Hematopoietic multipotent progenitor cell treated with erythropoietin and hydrocortisone succinate and interleukin-3 and kit ligand, for 15 days (in vitro differentiated cells): ENCODE measurements around the gene NCLN.
A peak's percentile ranks its signal among the peaks of the same experiment; 100 is the strongest.
"Not testable (repeated sequence)": the region's sequence is repeated elsewhere in the genome, so short reads cannot be mapped to it uniquely, and the experiment has no call there.

Experiments
- DNase-seq: peaks from one replicate; pipeline ENCODE4 v3.0.0-alpha.2; 2015; ENCODE audit warnings: low spot score

The NCLN gene

DNA sequence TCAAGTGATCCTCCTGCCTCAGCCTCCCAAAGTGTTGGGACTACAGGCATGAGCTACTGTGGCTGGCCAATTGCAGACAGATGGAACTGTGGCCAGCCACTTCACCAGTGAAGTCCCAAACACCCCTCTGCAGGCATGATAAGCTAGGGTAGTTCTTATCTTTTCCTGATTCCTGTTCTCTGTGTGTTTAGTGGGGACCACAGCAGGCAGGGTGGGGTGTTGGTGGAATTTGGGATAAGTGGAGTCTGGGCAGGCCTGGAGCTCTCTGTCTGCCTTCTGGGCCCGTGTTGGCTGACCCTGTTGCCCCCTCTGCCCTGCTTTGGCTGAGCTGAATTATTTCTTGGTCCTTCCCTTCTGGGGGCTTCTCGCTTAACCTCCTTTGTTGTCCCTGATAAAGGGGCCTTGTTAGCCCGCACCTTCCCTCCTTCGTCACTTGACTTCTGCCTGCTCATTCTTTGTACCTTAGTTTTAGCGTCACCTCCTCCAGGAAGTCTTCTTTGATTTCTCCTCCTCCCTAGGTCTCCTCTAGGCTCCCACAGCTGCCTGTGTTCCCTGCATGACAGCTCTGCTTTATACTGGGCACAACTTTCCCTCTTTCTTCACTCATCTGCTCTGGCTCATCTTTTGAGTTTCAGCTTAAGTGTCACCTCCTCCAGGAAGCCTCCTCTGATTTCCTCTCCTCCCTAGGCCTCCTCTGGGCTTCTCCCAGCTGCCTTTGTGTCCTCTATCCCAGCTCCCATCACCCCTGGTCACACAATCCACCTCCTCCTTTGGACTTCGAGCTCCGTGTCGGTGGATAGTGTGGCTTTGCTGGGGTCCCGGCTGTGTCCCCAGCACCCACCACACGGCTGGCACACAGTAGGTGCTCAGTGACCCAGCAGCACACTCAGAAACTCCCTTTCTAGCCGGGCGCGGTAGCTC is 1.7 kb upstream of the NCLN start:
- peak; percentile 22 for DNase-seq

DNA sequence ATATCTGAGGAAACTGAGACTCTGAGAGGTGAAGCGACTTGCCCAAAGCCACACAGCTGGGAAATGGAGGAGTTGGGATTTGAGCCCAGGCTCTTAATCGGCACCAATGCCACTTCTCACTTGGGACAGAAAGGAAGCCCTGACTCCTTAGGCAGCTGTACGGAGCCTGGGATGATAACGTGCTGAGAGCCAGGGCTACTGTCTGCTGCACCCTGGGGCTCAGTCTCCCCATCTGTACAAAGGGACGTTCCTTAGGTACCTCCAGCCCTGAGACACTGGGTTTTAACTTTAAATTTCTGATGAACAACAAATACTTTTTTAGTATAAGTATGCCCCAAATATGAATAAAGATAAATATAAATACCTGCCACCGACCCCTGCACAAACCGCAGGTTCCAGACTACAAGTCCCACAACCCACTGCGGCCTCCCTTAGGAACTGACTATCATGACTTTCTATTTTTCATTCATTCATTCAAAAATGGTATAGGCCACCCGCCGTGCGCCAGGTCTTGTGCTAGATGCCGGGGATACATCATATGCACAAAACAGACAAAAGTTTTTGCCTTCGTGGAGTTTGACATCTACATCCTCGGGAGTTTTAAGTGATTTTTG is 776 bp upstream of the NCLN start:
- no peak for DNase-seq

DNA sequence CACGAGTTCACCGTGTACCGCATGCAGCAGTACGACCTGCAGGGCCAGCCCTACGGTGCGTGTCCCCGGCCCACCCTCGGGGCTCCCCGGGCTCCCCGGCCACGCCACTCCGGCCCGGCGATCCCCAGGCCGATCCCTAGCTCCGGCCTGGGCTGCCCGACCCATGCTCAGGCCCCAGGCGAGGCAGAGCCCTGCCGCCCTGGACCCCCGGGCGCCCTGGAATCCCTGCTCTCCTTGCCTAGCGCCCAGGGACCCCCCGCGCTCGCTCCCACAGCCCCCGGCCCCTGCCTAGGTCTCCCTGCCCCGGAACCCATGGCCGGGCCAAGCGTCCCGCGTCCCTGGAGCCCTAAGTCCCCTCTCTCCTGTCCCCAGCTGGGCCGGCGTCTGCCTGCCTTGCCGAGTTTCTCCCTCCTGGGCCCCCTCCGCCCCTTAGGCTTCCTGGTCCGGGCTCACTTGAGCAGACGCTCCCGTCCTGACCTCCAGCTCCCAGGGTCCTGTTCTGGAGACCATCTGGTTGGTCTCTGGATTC is 494 bp downstream of the NCLN start:
- no peak for DNase-seq

DNA sequence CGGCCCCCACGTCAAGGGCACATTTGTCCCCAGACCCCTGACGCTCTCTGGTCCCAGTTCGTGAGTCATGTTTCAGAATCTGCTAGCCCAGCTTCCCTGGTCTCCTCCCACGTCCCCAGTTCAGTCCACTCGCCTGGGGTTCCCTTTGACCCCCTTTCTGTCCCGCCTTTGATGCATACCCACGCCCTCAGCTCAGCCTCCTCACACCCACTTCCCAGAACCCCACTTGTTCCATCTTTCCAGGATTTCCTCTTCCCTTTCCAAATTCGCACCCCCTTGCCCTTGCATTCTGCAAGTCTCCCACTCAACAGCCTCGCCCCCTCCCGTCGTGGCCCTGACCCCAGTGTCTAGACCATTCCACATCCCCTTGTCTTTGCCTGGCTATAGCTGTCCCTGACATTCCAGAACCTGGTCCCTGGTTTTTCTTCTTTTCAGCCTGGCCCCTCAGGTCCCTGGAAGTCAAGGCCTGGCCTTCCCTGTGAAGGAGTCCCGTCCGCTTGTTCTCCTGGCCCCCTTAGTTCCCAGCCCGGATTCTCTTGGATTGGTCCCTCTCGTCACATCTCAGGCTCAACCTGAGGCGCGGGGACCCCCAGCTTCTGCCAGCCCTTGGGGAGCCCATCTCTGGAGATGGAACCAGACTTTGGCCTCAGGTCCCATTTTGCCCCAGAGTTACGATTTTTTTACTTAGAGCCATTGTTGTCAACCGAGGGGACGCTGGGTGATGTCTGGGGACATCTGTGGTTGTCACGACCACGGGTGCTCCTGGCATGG is 1.3 kb downstream of the NCLN start:
- DNase-seq, result no peak

DNA sequence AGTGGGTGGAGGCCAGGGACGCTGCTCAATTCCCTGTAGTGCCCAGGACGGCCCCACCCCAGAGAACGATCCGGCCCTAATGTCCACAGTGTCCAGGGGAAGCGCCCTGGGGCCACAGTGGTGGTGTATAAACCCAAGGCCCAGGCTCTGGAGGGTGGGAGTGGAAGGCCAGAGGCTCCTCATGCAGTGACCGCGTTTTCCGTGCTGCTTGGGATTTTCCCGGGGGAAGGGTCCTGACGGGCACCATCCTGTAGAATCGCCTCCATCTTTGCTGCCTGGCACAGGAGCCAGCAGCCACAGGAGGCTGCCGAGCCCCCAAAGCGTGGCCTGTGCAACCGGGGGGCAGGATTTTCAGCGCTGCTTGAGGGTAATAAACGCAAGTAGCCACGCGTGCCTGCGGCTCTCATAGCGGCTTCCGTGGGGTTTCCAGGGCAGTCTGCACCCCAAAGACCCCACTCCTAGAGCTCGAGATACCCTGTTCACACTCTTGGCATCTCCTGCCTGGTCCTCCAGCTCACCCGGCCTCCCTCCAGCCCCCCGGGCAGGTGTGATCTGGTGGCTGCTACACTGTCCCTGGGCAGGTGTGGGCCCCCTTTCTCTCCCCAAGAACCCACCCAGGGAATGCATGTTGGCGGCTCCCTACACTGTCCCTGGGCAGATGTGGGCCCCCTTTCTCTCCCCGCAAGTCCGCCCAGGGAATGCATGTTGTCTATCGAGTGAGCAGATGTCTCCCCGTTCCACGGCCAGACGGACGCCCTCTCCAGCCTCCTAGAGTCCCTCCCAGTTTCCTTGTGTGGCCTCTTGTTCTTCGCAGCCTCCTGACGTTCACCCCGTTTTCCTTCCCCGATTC is 2.2 kb downstream of the NCLN start:
- no peak for DNase-seq

DNA sequence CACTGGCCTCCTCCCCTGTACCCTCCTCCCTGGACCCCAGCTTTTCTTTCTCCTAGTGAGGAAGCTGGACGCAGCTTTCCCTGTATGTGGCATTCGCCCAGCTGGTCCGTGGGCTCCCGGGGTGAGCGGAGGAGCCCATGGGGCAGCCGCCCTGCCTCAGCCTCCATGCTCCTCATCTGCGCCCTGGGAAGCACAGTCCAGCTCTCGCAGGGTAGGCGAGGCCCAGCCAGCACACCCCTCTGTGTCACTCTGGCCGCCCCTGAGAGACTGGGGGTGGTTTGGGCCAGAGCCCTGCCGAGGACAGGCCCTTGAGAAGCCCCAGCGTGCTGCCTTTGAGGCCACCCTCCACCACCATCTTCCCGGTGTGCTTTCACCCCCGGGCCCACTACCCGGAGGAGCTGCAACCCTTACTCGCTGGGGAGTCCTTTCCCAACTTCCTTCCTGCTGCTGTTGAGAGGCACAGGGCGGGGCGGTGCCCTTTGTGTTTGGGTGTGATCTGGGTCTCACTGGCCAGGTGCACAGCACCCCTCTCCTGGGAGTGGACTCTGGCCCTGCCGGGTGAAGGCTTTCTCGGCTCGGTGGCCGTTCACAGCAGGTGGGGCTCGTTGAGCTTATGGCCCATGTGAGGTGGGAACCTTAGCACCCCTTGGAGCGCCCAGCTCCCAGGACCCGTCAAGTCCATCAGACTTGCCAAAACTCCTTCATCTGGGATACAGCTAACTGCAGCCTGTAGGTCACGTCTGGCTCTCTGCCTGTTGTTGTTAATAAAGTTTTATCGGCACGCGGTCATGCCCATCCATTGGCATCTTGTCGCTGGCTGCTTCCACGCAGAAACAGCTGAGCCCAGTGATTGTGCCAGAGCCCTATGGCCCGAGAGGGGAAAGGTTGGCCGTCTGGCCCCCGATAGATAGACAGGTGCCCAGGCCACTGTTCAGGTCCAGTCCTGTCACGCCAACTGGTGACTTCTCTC is 3.2 kb downstream of the NCLN start:
- DNase-seq, result no peak

DNA sequence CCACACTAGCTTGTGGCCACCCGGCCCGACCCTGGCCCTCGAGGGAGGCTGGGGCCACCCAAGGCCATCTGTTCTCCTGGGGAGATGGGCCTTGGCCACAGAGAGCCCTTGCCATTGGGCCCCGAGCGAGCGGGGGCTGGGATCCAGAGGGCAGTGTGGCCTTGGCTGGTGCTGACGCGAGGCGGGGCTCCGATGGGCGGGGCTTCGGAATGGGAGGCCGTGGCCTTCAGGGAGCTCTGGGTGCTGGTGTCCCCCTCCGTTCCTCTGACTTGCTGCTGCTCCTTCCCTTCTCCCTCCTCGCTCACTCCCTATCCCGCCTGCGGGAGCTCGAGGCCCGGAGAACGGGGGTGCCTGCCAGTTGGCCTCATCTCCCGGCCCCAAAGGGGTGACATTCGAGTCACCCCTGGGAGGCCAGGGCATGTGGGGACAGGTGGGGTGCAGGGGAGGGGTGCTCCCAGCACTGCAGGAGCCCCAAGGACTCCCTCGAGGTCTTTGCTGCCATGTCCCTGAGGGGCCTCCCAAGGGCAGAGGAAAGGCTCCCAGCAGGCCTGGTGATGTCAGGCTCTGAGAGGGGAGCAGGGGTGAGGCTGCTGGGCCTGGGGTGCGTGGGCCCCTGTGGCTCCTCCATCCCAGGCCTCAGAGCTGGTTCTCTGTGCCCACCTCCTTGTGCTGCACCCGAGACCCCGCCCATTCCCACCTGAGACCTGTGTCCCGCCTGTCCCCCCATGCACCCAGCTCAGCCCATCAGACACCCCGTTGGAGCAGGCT is 4.2 kb downstream of the NCLN start:
- no peak for DNase-seq

DNA sequence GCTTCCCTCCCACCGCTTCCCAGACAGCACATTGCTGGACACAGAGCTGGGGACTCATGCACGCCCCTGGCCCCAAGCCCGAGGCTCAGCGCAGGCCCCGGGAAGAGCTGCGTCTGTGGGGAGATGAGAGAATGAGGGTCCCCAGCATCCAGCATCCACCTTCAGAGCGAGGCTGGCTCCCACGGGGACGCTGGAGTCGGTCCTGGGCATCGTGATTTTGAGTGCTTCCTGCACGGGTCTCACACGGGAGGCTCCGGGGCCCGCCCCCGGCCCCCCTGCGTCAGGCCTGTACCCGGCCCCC is 4.7 kb downstream of the NCLN start:
- DNase-seq, result no peak

DNA sequence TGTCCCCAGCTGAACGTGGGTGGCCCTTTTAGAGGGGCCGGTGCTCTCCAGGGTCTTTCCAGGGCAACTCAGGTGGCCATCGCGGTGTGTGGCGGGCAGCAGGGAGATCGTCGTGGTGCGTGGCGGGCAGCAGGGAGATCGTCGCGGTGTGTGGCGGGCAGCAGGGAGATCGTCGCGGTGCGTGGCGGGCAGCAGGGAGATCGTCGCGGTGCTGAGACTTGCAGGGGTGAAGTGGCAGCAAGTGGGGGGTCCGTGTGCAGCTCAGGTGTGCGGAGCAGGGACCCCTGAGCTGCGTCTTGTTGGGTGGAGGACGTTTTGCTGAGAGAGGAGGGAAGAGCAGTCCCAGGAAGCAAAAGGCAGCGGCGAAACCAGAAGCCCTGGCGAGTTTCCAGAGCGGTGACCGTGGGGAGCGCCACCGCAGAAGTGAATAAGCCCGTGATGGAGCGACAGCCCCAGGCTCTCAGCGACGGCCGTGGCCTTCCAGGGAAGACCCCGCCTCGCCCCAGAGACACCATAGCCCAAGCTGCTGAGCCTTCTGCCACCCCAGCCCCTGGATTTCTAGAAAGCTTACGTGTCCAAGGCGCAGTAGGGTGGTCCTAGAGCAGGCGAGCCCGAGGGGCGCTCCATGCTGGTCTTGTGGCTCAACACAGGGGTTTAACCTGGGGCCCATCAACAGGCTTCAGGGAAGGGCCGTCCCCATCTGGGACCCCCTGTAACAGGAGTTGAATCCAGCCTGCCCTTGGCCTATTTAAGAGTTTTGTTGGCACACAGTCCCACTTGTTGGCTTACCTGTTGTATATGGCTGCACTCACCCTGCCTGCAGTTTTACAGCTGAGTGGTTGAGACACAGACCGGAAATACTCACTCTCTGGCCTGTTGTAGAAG is 5.4 kb downstream of the NCLN start:
- DNase-seq, result no peak

DNA sequence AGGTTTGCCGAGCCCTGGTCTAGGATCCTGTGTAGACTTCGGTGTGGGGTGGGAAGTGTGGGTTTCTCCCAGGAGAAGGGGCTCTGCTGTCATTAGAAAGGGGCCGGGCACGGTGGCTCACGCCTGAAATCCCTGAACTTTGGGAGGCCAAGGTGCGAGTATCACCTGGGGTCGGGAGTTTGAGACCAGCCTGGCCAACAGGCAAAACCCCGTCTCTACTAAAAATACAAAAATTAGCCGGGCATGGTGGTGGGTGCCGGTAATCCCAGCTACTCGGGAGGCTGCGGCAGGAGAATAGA is 6.0 kb downstream of the NCLN start:
- DNase-seq, result not testable (repeated sequence)

DNA sequence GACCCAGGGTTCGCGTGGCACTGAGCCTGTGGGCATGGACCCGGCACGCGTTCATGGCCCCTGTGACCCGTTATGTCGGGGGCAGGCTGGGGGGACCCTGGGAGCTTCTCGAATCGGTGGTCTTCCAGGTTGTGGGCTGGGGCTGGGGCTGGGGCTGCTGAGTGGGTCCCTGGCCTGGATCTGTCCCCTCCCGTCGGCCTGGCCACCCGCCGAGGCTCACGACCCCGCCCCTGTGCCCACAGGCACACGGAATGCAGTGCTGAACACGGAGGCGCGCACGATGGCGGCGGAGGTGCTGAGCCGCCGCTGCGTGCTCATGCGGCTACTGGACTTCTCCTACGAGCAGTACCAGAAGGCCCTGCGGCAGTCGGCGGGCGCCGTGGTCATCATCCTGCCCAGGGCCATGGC is 6.5 kb downstream of the NCLN start:
- no peak for DNase-seq

DNA sequence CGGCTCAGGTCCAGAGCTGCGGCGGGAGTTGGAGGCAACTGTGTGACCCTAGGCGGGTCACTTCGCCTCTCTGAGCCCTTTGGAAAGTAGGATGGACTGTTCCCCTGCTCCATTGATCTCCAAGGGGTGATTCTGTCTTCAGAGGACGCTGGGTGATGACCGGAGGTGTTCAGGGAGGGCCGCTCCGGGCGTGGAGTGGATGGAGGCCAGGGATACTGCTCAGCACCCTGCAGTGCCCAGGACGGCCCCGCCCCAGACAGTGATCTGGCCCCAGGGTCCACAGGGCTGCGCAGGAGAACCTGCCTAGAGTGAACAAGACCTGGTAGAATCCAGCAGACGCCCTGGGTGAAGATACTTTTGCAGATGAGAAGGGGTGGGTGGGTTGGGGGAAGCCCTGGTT is 7.0 kb downstream of the NCLN start:
- no peak for DNase-seq

DNA sequence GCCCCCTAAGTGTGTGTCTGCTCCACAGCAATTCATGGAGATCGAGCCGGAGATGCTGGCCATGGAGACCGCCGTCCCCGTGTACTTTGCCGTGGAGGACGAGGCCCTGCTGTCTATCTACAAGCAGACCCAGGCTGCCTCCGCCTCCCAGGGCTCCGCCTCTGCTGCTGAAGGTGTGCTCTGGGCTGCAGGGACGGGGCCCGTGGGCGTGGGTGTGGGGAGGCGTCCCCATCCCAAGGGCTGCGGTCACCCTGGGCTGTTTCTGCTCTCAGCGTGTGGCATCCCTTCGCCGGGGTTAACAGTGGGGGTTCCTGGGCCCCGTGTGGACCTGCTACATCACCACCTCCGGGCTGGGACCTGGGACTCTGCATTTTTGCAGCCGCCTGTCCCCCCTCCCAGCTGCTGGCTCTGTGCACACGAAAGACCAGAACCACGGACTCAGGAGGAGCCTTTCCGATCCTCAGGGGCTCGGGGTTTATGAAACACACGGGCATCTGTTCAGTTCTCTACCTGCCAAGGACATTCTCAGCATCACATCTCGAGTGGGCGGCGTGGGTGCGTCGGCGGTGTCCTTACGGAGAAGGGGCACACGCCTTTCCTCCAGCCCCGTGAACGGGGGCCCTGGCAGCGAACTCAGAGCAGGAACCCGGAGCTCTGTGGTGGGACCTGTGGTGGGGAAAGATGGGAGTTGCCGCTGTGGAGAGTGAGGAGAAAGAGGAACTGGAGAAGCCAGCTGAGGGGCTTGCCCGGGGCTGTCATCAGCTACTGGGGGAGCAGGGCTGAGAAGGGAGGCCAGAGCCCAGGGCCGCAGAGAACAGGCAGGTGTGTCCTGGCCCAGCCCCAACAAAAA is 7.8 kb downstream of the NCLN start:
- peak; percentile 56 for DNase-seq

DNA sequence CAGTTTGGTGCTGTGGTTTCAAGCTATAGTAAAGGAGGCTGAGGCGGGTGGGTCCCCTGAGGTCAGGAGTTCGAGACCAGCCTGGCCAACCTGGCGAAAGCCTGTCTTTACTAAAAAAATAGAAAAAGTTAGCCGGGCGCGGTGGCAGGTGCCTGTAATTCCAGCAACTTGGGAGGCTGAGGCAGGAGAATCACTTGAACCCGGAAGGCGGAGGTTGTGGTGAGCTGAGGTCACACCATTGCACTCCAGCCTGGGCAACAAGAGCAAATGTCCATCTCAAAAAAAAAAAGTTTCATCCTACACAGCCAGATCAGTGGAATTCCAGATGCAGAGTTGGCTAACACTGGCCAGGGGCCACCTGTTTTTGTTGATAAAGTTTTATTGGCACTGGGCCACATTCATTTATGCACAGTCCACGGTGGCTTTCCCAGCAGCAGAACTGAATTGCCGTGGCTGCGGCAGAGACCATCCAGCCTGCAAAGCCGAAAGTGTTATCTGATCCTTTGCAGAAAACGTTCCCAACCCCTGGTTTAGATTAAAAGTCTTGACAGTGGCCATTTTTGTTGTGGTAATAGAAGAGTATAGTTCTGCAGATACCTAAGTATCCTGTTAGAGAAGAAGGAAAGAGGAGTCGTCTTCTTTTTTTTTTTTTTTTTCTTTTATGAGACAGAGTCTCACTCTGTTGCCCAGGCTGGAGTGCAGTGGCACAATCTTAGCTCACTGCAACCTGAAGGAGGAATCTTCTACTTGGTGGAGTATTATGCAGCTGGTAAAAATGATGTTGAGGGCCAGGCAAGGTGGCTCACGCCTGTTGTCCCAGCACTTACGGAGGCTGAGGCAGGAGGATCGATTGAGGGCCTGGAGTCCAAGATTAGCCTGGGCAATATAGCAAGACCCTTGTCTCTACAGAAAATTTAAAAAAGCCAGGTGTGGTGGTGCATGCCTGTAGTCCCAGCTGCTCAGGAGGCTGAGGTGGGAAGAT is 8.7 kb downstream of the NCLN start:
- DNase-seq, result peak; percentile 90

DNA sequence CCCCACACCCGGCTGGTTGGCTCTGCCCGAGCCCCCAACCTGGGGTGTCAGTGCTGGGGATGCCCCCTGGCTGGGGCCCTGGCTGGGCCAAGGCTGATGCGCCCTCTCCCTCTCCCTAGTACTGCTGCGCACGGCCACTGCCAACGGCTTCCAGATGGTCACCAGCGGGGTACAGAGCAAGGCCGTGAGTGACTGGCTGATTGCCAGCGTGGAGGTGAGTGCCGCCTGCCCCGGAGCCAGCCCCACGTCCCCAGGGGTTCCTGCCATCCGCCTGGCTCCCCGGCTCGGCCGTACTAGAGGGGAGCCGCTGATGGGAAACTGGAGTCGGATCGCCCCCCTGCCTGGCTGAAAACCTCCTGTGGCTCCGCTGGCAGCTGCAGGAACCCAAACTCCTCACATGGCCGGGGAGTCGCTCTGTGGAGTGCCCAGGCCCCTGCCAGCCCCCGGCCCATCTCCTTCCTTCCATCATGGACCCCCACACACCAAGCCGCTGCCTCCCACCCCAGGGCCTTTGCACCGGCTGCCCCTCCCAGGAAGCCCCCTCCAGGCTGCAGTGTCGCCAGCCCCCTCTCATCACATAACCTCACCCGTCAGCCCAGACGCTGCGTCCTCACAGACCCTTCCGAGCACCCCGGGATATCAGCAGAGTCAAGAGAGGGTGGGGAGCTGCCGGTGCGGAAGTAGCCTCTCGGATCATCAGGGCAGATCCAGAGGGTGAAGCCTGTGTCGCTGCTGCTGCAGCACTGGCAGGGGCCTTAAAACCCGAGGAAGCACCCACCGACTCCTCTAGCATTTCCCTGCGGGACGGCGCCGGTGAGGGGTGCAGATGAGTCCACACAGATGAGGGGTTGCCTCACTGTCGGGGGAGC is 10.6 kb downstream of the NCLN start:
- no peak for DNase-seq

DNA sequence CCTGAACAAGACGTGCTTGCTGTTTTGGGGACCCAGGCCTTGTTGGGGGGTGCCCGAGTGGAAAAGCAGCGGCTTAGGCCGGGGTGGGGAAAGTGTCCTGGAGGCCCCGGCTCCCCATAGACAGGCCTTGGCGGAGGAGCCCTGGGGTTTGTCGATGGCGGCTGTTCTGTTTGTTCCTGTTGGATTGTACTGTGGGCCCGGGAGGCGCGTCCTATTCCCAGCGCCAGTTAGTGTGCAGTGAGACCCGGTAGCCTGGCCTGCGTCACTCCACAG is 11.1 kb downstream of the NCLN start:
- no peak for DNase-seq
